CMK (cell line): ENCODE data around the gene RASSF8.
"Not testable (repeated sequence)": the region's sequence is repeated elsewhere in the genome, so short reads cannot be mapped to it uniquely, and the experiment has no call there.

Experiments used
- DNase-seq: peaks from one replicate; pipeline ENCODE4 v3.0.0-alpha.2; 2010; ENCODE audit warnings: low read depth

The RASSF8 gene

DNA sequence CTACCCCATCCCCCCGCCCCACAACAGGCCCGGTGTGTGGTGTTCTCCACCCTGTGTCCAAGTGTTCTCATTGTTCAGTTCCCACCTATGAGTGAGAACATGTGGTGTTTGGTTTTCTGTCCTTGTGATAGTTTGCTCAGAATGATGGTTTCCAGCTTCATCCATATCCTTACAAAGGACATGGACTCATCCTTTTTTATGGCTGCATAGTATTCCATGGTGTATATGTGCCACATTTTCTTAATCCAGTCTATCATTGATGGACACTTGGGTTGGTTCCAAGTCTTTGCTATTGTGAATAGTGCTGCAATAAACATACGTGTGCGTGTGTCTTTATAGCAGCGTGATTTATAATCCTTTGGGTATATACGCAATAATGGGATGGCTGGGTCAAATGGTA is 98.8 kb downstream of the RASSF8 start:
- not testable (repeated sequence) for DNase-seq

DNA sequence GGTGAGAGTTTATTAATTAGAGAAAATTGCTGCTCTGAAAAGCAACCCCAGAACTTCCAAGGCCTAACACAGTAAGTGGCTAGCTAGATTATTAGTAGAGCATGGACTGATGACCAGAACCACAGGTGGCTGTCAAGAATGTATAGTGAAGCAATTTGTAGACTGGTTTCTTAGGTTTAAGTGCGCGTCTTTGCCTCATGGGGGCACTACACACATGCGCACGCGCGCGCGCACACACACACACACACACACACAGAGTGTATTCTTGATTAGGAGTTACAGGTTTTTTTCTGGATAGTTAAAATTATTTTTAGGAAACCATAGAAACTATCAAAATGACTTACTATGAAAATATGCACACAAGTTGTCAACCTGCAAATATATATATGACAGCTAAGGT is 99.8 kb downstream of the RASSF8 start:
- no peak for DNase-seq

DNA sequence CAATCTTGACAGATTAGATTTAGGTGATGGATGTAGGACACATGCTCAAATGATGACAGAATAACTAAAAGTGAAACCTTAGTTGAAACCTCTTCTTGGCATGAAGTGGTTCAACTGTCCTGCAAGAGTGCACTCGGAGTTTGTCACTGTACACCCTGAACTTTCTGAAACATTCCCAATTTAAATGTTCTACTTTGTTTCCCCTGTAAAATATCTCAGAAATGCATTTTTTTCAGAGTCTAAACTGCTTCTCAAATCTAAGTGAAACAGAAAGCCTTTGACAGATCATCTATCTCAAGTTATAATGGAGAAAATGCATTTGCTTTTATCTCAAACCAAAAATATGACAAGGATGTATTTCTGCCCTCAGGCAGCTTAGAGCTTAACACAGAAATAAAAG is 100.3 kb downstream of the RASSF8 start:
- DNase-seq: no peak

- no peak for DNase-seq
Measured at GRCh38 chr12:26062006-26062405, 103.5 kb downstream of the RASSF8 start.

DNA sequence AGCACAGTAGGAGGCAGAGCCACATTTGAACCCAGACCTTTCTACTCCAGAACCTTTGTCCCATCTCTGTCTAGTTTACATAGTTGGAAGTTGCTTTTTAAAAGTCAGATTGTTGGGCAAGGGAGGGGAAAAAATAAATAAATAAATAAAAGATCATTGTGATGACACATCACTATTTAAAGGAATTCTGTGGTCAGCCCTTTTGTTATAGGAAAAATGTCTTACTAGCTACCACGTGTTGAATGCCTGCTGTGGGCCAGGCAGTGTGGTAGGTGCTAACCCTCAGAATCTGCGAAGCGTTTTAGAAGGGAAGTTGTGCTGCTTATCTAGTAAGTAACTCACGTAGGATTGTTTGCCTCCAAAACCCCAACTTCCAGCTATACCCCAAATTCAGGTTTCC is 104.1 kb downstream of the RASSF8 start:
- no peak for DNase-seq

DNA sequence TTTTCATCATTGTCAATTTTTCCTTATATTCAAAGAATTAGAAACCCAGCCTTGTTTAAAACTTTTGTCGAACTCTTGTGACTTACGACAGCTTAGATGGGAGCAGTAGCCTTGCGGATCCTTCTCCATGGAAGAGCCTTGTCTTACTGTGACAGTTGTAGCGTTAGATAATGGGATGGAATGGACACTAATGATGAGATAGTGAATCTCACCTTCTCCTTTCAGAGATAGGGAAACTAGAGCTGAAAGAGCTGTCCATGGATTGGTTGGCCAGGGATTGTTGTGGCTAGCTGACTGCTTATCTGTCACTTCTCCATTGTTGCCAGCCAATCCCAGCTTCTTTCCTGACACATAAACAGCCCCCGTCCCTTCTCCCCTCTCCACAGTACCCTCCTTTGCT is 107.0 kb downstream of the RASSF8 start:
- DNase-seq: no peak

DNA sequence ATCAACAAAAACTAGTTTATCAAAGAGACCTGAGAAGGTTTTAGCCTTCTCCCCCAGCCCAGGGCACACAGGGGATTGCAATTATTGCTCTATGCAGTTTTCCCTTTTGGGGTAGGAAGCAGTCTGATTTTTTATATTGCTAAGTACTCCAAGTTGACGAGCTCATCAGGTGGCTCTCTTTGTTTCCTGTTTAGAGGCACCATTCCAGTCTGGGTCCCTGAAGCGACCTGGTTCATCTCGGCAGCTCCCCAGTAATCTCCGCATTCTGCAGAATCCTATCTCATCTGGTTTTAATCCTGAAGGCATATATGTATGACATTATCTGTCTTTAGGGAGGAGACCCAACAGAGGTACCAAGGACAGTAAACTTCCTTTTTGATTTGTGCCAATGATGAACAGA is 110.0 kb downstream of the RASSF8 start:
- DNase-seq: no peak

DNA sequence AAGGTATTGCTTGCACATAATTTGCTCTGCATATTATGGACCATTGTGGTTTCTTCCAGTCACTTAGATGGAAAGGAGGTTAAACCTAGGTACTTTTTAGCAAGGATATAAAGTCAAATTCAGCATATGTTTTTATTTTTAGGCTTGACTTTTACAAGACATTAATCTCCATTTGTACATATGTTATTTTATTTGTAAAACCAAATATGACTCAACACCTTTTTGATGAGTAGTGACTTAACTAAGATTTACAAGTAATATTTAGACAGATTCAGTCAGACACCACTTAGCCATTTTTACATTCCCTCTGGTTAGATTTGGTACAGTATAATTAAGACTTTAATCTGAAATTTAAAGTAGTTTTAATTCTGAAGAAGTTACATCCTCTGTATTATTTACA is 111.3 kb downstream of the RASSF8 start:
- DNase-seq: no peak

DNA sequence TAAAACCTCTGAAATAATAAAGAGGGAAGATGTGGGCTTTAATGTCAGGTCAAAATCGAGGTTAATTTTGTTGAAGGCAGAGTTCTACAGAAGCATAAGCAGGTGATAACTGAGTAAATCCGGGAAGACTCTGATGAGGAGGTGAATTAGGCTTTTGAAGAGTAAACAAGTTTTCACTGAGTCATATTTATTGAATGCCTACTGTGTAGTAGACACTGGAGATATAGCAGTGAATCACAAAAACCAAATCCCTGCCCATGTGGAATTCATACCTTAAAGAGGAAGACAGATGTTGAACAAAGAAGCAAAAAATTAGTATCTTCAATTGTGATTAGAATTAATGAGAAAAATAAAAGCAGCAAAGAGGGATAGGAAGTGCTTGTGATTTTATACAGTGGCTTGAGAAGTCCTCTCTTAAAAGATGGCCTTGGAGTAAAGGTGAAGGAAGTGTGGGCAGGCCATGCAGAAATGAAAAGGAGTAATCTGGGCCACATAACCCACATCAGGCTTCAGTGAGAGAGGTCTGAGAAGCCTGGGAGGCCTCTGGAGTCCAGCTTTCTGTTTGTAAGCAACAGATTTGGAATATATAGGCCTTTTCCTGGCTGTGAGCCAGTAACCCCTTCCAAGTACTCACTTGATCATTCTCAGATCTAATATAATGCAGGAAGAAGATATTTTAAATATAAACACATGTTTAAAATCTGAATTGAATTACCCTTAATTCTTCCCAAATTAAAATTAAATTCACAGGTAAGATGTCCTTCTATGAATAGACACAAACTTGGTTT is 119.6 kb downstream of the RASSF8 start:
- no peak for DNase-seq

DNA sequence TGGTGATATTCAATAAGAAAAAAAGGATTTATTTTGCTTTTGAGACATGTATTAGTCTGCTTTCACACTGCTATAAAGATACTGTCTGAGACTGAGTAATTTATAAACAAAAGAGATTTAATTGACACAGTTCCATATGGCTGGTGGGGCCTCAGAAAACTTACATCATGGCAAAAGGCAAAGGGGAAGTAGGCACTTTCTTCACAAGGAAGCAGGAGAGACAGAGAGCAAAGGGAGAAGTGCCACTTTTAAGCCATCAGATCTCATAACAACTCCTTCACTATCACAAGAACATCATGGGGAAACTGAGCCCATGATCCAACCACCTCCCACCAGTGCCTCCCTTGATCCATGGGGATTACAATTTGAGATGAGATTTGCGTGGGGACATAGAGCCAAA is 122.4 kb downstream of the RASSF8 start:
- no peak for DNase-seq

- DNase-seq: no peak
Measured at GRCh38 chr12:26086936-26087335, 128.5 kb downstream of the RASSF8 start.

DNA sequence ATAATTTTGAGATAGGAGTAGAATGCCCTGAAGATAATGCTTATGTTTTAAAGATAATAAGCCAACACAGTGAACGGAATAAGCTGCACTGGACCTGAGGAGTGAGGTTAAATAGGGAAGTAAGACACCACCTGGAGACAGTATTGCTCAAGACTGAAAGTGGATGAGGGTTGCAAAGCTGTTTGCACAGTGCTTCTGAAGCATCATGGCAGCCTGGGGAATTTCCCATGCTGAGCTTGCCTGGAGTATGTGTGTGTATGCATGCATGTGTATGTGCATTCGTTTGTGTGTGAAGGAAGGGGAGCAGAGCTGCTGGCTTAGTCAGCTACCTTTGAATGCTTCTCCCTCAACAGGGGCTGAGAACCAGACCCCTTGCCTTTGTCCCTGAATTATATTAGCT is 130.5 kb downstream of the RASSF8 start:
- no peak for DNase-seq

DNA sequence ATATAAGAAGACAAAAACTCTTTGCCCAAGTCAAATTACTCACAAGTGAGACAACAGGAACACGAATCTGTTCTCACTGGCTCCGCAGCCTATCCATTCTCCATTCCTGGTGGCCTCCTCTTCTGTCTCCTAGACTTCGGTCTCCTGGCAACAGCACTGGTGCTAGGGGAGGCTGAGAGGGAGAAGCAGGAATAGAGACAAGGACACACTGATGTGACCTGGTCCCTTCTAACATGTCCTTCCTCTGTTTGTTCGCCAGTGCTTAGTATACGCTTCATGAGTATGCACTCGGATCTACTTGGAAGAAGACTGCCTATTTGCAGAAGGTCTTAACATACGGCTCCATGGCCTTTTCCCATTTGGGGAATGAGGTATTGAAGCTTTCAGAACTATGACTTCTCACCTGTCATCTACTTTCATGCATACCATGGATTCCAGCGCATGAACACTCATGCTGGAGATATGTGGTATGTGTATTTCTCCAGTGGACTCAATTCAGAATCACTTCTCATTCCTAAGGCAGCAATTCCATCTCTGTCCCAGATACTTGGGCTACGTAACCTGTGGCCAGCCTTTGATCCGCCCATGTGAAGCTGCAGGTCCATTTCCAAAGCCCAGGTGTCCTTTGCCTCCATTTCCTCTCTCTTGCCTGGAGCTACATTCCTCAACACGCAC is 132.5 kb downstream of the RASSF8 start:
- no peak for DNase-seq

GRCh38 chr12:26091822-26092221 is 133.3 kb downstream of the RASSF8 start:
- no peak for DNase-seq

GRCh38 chr12:26092346-26093105 is 134.0 kb downstream of the RASSF8 start:
- DNase-seq: no peak

- DNase-seq: no peak
Measured at GRCh38 chr12:26095186-26095585, 136.7 kb downstream of the RASSF8 start.

GRCh38 chr12:26096036-26096435 is 137.6 kb downstream of the RASSF8 start:
- DNase-seq: no peak

- DNase-seq: peak; percentile 22
Measured at GRCh38 chr12:26097046-26097878, 138.8 kb downstream of the RASSF8 start.

- DNase-seq: no peak
Measured at GRCh38 chr12:26100666-26101349, 142.3 kb downstream of the RASSF8 start.

- DNase-seq: no peak
Measured at GRCh38 chr12:26101350-26101734, 142.9 kb downstream of the RASSF8 start.

DNA sequence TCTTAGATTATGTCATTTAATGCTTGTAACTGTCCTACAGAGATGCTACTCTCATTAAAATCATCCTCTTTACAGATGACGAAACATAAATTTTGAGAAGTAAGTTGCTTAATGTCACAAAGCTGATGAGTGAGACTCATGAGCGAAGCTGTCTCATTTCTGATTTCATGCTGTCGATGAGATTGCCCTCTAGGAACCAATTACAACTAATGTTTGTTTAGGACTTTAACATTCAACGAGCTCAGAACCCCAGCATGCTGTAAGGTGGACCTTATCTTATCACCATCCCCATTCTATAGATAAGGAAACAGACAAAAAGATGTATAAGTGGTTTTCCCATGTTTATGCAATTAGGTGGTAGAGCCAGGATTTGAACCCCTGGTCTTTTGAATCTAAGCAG is 143.3 kb downstream of the RASSF8 start:
- DNase-seq: no peak

GRCh38 chr12:26102953-26103352 is 144.5 kb downstream of the RASSF8 start:
- DNase-seq: no peak
